Measurements from ENCODE around the gene SFT2D2. TPM values are rescaled to one million over a fixed set of nuclear protein-coding genes. Genes with fewer than 3 reads are reported as not detected.

Gene SFT2D2
- total RNA-seq, 4 donors from 2014 or later, result 38.4 to 111 (median 59.2) TPM

DNA sequence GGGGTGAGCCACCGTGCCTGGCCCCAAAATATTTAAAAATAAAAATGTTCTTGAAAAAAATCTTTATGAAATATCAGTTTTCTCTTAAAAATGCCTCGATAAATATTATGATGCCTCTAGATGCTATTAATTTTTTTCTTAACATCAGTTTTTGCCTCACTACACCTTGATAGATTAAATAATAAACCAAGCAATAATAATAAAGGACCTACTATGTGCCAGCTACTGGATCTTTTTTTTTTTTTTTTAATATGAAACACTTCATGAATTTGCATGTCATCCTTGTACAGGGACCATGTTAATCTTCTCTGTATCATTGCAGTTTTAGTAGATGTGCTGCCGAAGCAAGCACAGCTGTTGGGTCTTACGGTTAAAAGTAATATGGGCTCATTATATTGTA lies 37.3 kb downstream of the SFT2D2 start:
- Histone ChIP-seq H3K4me3 (no peak overlapping the region), H3K4me1 (peaks cover 0 to 4% of the 10 kb centered on the region in 2 donors), H3K27ac (no peak overlapping the region), H3K9me3 (no peaks in the 10 kb centered on the region), H3K36me3 (no peaks in the 10 kb centered on the region), H3K27me3 (no peaks in the 10 kb centered on the region)
- DNase-seq, result no peak
- no peak for TF ChIP-seq POLR2A (IDR thresholded peaks at IDR 0.05)
- TF ChIP-seq, protein P1, sequence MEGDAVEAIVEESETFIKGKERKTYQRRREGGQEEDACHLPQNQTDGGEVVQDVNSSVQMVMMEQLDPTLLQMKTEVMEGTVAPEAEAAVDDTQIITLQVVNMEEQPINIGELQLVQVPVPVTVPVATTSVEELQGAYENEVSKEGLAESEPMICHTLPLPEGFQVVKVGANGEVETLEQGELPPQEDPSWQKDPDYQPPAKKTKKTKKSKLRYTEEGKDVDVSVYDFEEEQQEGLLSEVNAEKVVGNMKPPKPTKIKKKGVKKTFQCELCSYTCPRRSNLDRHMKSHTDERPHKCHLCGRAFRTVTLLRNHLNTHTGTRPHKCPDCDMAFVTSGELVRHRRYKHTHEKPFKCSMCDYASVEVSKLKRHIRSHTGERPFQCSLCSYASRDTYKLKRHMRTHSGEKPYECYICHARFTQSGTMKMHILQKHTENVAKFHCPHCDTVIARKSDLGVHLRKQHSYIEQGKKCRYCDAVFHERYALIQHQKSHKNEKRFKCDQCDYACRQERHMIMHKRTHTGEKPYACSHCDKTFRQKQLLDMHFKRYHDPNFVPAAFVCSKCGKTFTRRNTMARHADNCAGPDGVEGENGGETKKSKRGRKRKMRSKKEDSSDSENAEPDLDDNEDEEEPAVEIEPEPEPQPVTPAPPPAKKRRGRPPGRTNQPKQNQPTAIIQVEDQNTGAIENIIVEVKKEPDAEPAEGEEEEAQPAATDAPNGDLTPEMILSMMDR (IDR thresholded peaks at IDR 0.05), result no peak
- intact Hi-C loops (cut with DNase I; ENCODE audit: low total_unique reads), result no loop called here

DNA sequence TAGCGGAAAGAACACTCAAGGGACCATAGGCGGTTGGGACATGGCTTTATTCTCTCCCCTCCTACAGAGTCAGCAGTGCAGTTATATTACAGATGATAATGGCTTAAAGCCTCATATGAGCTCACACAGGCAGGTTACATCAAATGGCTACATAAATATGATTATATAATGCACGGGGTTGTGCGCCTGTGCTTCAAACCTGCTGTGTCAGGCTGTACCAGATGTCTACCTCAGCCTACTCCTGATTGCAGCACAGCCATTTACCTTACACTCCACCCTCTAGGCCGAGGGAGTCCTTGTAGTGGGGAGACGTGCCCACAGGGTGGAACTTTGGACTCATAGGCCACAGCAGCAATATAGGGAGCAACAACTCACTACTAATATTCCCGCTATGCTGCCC lies 38.5 kb downstream of the SFT2D2 start:
- intact Hi-C loops (cut with DNase I; ENCODE audit: low total_unique reads), result no loop called here
- no peak for DNase-seq

DNA sequence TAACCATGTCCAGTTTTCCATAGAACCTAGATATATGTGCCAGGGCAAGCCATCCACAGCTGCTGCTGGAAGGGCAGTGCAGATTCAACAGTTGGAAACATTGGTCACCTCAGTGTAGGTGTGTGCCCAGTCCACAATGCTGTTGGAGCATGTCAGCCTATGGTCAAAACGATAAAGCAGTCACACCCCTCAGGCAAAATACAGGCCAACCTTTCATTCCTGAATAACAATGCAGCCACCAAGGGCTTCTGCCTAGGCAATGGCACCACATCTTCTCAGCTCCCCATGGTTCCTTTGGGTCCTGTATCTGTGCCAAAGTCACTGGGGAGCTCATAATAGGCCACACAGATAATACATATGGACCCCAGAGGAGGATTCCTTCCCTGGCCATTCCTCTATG lies 39.8 kb downstream of the SFT2D2 start:
- H3K27ac ChIP-seq, result no peak overlapping the region
- H3K4me1 ChIP-seq, result peaks cover 0 to 4% of the 10 kb centered on the region in 2 donors
- no peak for DNase-seq
- intact Hi-C loops (cut with DNase I; ENCODE audit: low total_unique reads), result no loop called here
- TF ChIP-seq, protein P1 (IDR thresholded peaks at IDR 0.05), result no peak
- no peak for TF ChIP-seq POLR2A (IDR thresholded peaks at IDR 0.05)
- H3K27me3 ChIP-seq, result no peaks in the 10 kb centered on the region
- no peak overlapping the region for H3K4me3 ChIP-seq
- H3K9me3 ChIP-seq, result no peaks in the 10 kb centered on the region
- H3K36me3 ChIP-seq, result no peaks in the 10 kb centered on the region

More for the DNA sequence above, 38.5 kb downstream of the SFT2D2 start:
- H3K36me3 ChIP-seq, result no peaks in the 10 kb centered on the region
- no peaks in the 10 kb centered on the region for H3K9me3 ChIP-seq
- H3K4me3 ChIP-seq, result no peak overlapping the region
- no peaks in the 10 kb centered on the region for H3K27me3 ChIP-seq
- TF ChIP-seq, protein P1 (IDR thresholded peaks at IDR 0.05), result no peak
- TF ChIP-seq POLR2A (IDR thresholded peaks at IDR 0.05), result no peak
- H3K27ac ChIP-seq, result no peak overlapping the region
- peaks cover 0 to 4% of the 10 kb centered on the region in 2 donors for H3K4me1 ChIP-seq

DNA sequence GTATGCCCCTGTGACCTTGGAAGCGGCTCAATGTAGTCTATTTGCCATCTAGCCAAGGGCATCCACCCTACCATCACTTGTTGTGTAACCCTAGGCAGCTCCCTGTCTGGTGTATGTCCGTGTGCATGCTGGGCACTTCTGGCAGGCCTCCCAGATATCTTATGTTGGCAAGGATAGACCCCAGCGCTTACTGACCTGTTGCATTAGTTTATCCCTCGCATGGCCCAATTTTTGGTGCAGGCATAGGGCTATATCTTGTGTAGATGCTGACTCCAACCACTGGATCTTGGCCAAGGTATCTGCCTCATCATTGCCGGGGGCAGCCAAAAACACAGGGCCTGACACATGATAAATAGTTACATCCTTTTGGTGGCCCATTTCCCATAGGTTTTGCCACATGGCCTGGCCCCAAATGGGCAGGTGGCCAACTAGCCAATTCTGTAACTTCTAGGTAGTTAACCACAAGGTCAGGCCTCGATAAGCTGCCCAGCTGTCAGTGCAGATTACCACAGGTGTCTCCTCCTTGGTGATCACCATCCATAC lies 40.9 kb downstream of the SFT2D2 start:
- H3K36me3 ChIP-seq, result no peaks in the 10 kb centered on the region
- H3K27ac ChIP-seq, result no peak overlapping the region
- intact Hi-C loops (cut with DNase I; ENCODE audit: low total_unique reads), result no loop called here
- H3K9me3 ChIP-seq, result no peaks in the 10 kb centered on the region
- TF ChIP-seq, protein P1 (IDR thresholded peaks at IDR 0.05), result no peak
- no peak for TF ChIP-seq POLR2A (IDR thresholded peaks at IDR 0.05)
- no peak overlapping the region for H3K4me3 ChIP-seq
- H3K27me3 ChIP-seq, result no peaks in the 10 kb centered on the region
- no peak for DNase-seq
- H3K4me1 ChIP-seq, result peaks cover 0 to 2% of the 10 kb centered on the region in 2 donors

DNA sequence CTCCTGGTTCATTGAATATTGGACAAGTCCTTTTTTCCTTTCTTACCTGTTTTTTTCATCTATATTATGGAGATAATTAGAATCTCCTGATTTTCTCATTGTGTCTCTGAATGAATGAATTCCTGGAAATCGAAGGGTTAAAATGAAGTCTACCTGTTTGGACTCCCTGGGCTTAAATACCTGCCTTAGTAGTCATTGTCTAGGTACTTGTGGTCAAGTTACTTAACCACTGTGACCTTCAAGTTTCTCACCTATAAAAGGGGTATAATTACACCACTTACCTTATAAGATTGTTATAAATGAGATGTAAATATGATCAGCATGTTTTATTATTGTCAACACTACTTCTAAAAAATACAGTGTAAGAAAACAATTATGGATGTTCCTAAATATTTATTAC lies 45.8 kb downstream of the SFT2D2 start:
- Histone ChIP-seq H3K36me3 (no peaks in the 10 kb centered on the region), H3K9me3 (peaks cover 0 to 4% of the 10 kb centered on the region in 2 donors), H3K4me1 (no peaks in the 10 kb centered on the region), H3K4me3 (no peak overlapping the region), H3K27ac (no peak overlapping the region), H3K27me3 (no peaks in the 10 kb centered on the region)
- TF ChIP-seq, protein P1 (IDR thresholded peaks at IDR 0.05), result no peak
- no peak for TF ChIP-seq POLR2A (IDR thresholded peaks at IDR 0.05)
- no peak for DNase-seq
- intact Hi-C loops (cut with DNase I; ENCODE audit: low total_unique reads), result no loop called here
